Activated CD4-positive, alpha-beta T cell treated with anti-CD3 and anti-CD28 coated beads, Interleukin-2, amount 50 U/mL, for 24 hours (primary cell): ENCODE data around the gene PCDHB13.
"Not testable (repeated sequence)": the region's sequence is repeated elsewhere in the genome, so short reads cannot be mapped to it uniquely, and the experiment has no call there.

Experiments
- DNase-seq, 2 donors: peaks; one replicate each; pipeline ENCODE4 v3.0.0-alpha.2; 2020; ENCODE audit warnings: low read depth in 1 of 2, low spot score in 1 of 2

The PCDHB13 gene

DNA sequence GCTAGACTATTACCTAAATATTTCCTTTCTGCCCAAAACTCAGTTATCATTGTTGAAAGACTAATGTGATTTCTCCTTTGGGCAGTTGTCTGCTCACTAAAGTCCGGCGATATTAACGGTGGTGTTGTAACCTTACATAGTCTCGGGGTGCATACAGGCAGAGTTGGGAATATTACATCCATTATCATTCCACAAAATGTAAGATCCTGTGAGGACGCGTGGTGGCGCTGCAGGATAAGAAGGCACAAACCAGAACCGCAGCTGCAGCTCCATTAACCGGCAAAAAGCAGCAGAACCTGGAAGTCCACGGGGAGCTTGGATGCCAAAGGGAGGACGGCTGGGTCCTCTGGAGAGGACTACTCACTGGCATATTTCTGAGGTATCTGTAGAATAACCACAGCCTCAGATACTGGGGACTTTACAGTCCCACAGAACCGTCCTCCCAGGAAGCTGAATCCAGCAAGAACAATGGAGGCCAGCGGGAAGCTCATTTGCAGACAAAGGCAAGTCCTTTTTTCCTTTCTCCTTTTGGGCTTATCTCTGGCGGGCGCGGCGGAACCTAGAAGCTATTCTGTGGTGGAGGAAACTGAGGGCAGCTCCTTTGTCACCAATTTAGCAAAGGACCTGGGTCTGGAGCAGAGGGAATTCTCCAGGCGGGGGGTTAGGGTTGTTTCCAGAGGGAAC, at the start of gene PCDHB13:
TSS of gene PCDHB13 (plus strand) at position 264 of the 684 bp plus-strand sequence. CDS start at position 469, 205 bp downstream.
- not testable (repeated sequence) for DNase-seq

DNA sequence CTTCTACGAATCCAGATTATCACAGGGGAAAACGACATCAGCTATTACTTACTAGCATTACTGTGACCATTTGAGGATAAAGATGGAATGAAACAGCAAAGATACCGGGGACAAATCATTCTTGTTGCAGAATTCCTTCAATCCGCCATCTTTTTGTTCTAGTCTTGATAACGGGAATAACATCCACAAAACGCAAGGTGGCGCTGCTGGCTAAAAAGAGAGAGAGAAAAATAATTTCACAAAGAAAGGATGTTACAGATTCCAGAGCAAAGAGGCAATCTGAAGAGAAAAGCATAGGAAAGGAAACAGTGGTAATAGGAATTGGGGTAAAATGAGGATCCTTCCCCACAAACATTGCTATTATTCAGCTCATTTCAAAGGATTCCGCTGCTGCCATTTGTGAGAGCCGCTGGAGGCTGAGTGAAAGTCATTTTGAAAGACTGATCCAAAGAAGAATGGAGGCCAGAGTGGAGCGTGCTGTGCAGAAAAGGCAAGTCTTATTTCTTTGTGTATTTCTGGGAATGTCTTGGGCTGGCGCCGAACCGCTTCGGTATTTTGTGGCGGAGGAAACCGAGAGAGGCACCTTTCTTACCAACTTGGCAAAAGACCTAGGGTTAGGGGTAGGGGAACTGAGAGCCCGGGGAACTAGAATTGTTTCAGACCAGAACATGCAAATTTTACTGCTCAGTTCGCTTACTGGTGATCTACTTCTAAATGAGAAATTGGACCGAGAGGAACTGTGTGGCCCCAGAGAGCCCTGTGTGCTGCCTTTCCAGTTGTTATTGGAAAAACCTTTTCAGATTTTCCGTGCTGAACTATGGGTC, 41.1 kb upstream of the PCDHB13 start, which contains the start of gene PCDHB7:
TSS of gene PCDHB7 (plus strand) at position 264 of the 824 bp plus-strand sequence. CDS start at position 456, 192 bp downstream.
- no peak for DNase-seq

DNA sequence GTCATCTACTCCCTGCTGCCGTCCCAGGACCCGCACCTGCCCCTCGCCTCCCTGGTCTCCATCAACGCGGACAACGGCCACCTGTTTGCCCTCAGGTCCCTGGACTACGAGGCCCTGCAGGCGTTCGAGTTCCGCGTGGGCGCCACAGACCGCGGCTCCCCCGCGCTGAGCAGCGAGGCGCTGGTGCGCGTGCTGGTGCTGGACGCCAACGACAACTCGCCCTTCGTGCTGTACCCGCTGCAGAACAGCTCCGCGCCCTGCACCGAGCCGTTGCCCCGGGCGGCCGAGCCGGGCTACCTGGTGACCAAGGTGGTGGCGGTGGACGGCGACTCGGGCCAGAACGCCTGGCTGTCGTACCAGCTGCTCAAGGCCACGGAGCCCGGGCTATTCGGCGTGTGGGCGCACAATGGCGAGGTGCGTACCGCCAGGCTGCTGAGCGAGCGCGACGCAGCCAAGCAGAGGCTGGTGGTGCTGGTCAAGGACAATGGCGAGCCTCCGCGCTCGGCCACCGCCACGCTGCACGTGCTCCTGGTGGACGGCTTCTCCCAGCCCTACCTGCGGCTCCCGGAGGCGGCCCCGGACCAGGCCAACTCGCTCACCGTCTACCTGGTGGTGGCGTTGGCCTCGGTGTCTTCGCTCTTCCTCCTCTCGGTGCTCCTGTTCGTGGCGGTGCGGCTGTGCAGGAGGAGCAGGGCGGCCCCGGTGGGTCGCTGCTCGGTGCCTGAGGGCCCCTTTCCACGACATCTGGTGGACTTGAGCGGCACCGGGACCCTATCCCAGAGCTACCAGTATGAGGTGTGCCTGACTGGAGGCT, 39.2 kb upstream of the PCDHB13 start:
- DNase-seq = not testable (repeated sequence)

DNA sequence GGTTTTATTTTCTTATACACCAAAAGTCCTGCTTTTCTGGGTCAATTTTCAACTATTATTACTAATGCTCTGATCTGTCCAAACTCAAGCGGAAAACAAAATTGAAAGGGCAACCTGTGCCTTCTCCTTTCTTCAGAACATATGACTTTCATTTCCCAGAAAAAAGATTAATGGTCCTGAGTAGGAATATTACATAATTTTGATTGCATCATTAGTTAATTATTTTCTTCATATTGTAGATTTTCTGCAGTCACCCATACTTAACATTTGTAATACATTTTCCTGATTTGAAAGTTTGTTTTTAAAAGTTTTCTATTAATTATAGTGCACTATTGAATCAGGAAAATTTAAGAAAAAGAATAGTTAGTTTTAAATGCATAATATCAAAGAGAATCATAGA, 37.8 kb upstream of the PCDHB13 start:
- no peak for DNase-seq

DNA sequence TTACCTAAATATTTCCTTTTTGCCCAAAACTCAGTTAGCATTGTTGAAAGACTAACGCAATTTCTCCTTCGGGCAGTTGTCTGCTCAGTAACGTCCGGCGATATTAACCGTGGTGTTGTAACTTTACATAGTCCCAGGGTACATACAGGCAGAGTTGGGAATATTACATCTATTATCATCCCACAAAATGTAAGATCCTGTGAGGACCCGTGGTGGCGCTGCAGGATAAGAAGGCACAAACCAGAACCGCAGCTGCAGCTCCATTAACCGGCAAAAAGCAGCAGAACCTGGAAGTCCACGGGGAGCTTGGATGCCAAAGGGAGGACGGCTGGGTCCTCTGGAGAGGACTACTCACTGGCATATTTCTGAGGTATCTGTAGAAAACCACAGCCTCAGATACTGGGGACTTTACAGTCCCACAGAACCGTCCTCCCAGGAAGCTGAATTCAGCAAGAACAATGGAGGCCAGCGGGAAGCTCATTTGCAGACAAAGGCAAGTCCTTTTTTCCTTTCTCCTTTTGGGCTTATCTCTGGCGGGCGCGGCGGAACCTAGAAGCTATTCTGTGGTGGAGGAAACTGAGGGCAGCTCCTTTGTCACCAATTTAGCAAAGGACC, 36.0 kb upstream of the PCDHB13 start, which contains the start of gene PCDHB8:
TSS of gene PCDHB8 (plus strand) at position 214 of the 615 bp plus-strand sequence. CDS start at position 459, 245 bp downstream.
- not testable (repeated sequence) for DNase-seq

DNA sequence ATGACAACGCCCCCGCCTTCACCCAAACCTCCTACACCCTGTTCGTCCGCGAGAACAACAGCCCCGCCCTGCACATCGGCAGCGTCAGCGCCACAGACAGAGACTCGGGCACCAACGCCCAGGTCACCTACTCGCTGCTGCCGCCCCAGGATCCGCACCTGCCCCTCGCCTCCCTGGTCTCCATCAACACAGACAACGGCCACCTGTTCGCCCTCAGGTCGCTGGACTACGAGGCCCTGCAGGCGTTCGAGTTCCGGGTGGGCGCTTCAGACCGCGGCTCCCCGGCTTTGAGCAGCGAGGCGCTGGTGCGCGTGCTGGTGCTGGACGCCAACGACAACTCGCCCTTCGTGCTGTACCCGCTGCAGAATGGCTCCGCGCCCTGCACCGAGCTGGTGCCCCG, 34.3 kb upstream of the PCDHB13 start:
- not testable (repeated sequence) for DNase-seq

DNA sequence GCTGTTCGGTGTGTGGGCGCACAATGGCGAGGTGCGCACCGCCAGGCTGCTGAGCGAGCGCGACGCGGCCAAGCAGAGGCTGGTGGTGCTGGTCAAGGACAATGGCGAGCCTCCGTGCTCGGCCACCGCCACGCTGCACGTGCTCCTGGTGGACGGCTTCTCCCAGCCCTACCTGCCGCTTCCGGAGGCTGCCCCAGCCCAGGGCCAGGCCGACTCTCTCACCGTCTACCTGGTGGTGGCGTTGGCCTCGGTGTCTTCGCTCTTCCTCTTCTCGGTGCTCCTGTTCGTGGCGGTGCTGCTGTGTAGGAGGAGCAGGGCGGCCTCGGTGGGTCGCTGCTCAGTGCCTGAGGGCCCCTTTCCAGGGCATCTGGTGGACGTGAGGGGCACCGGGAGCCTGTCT, 33.8 kb upstream of the PCDHB13 start:
- DNase-seq = not testable (repeated sequence)

DNA sequence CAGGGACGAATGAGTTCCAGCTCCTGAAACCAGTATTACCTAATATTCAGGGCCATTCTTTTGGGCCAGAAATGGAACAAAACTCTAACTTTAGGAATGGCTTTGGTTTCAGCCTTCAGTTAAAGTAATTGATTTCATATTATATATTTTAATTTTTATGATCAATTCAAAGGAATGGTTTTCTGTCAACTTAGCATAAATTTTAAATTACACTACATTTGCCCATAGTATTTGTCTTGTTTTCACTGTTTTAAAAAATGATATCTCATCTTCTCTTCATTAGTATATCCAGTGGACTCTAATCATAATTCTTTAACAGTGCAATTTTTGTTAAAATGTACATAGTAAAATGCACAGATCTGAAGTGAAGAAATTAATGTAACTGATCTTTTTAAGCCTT, 33.4 kb upstream of the PCDHB13 start:
- DNase-seq = no peak

DNA sequence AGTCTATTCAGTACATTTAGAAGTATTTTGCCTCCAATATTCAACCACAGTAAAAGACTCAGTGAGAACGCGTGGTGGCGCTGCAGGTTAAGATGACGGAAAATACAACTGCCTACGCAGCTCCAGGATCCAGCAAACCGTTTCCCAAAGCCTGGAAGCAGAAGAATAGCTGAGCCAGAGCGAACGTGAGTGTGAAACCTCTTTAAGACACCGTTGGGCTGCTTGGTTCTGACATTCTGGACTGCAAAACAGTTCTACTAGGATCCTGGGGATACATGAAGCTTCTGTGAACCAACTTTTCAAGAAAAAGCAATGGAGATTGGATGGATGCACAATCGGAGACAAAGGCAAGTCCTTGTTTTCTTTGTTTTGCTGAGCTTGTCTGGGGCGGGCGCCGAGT, 31.5 kb upstream of the PCDHB13 start, which contains the start of gene PCDHB16:
TSS of gene PCDHB16 (plus strand) at position 140 of the 400 bp plus-strand sequence. CDS start at position 313, 173 bp downstream.
- DNase-seq = no peak

DNA sequence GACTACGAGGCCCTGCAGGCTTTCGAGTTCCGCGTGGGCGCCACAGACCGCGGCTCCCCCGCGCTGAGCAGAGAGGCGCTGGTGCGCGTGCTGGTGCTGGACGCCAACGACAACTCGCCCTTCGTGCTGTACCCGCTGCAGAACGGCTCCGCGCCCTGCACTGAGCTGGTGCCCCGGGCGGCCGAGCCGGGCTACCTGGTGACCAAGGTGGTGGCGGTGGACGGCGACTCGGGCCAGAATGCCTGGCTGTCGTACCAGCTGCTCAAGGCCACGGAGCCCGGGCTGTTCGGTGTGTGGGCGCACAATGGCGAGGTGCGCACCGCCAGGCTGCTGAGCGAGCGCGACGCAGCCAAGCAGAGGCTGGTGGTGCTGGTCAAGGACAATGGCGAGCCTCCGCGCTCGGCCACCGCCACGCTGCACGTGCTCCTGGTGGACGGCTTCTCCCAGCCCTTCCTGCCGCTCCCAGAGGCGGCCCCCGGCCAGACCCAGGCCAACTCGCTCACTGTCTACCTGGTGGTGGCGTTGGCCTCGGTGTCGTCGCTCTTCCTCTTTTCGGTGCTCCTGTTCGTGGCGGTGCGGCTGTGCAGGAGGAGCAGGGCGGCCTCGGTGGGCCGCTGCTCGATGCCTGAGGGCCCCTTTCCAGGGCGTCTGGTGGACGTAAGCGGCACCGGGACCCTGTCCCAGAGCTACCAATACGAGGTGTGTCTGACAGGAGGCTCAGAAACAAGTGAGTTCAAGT, 29.4 kb upstream of the PCDHB13 start:
- not testable (repeated sequence) for DNase-seq

DNA sequence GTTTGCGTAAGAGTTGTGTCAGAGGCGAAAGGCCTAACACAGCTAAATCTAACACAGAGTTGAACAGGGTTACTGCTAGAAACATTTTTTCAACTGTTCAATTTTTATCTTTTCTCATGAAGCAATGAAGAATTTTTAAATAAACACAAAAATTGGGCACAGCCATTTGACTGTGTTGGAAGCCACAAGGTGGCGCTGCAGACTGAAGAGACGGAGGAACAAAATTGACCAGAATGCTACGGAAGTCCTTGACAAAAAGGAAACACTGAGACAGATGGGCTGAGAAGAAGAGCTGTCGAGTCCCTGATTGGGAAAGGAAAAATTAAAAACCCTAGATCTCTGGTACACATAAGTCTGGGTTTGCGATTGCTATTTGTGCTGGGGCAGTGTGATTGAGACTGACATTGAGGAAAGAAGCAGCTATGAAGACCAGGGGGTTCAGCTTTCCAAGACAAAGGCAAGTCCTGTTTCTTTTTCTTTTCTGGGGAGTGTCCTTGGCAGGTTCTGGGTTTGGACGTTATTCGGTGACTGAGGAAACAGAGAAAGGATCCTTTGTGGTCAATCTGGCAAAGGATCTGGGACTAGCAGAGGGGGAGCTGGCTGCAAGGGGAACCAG, 26.7 kb upstream of the PCDHB13 start, which contains the start of gene PCDHB9:
TSS of gene PCDHB9 (plus strand) at position 265 of the 616 bp plus-strand sequence. CDS start at position 423, 158 bp downstream.
- no peak for DNase-seq

DNA sequence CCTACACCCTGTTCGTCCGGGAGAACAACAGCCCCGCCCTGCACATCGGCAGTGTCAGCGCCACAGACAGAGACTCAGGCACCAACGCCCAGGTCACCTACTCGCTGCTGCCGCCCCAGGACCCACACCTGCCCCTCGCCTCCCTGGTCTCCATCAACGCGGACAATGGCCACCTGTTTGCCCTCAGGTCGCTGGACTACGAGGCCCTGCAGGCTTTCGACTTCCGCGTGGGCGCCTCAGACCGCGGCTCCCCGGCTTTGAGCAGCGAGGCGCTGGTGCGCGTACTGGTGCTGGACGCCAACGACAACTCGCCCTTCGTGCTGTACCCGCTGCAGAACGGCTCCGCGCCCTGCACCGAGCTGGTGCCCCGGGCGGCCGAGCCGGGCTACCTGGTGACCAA, 25.0 kb upstream of the PCDHB13 start:
- DNase-seq = not testable (repeated sequence)

DNA sequence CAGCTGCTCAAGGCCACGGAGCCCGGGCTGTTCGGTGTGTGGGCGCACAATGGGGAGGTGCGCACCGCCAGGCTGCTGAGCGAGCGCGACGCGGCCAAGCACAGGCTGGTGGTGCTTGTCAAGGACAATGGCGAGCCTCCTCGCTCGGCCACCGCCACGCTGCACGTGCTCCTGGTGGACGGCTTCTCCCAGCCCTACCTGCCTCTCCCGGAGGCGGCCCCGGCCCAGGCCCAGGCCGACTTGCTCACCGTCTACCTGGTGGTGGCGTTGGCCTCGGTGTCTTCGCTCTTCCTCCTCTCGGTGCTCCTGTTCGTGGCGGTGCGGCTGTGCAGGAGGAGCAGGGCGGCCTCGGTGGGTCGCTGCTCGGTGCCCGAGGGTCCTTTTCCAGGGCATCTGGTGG, 24.6 kb upstream of the PCDHB13 start:
- not testable (repeated sequence) for DNase-seq

DNA sequence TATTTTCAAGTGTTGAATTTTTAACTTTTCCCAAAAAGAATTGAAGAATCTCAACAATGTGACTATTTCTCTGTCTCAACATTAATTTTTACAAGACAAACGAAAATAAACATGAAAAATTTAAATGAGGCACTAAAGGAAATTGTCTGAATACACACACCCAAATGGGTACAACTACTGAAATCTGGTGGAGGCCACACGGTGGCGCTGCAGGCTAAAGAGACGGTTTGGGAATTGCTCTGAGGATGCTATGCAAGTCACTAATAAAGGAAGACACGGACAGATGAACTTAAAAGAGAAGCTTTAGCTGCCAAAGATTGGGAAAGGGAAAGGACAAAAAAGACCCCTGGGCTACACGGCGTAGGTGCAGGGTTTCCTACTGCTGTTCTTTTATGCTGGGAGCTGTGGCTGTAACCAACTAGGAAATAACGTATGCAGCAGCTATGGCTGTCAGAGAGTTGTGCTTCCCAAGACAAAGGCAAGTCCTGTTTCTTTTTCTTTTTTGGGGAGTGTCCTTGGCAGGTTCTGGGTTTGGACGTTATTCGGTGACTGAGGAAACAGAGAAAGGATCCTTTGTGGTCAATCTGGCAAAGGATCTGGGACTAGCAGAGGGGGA, 21.5 kb upstream of the PCDHB13 start, which contains the start of gene PCDHB10:
TSS of gene PCDHB10 (plus strand) at position 244 of the 616 bp plus-strand sequence. CDS start at position 444, 200 bp downstream.
- DNase-seq = no peak

DNA sequence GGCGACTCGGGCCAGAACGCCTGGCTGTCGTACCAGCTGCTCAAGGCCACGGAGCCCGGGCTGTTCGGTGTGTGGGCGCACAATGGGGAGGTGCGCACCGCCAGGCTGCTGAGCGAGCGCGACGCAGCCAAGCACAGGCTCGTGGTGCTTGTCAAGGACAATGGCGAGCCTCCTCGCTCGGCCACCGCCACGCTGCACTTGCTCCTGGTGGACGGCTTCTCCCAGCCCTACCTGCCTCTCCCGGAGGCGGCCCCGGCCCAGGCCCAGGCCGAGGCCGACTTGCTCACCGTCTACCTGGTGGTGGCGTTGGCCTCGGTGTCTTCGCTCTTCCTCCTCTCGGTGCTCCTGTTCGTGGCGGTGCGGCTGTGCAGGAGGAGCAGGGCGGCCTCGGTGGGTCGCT, 19.4 kb upstream of the PCDHB13 start:
- not testable (repeated sequence) for DNase-seq

DNA sequence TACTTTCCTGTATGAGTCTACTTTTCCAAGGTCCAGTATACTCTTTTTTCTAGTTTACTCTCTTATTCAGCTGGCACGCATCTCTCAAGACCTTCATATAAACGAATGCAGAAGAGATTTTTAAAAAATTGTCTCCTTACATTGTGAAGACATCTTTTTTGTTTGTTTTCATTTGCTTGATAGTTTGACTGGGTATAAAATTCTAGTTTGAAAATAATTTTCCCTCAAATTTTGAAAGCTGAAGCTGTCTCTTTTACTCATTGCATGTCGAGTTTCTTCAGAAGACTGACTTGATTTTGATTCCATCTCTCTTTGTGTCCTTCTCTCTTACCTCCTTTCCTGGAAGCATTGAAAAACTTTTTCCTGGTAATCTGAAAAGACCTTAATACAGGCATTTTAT, 17.4 kb upstream of the PCDHB13 start:
- DNase-seq = no peak

DNA sequence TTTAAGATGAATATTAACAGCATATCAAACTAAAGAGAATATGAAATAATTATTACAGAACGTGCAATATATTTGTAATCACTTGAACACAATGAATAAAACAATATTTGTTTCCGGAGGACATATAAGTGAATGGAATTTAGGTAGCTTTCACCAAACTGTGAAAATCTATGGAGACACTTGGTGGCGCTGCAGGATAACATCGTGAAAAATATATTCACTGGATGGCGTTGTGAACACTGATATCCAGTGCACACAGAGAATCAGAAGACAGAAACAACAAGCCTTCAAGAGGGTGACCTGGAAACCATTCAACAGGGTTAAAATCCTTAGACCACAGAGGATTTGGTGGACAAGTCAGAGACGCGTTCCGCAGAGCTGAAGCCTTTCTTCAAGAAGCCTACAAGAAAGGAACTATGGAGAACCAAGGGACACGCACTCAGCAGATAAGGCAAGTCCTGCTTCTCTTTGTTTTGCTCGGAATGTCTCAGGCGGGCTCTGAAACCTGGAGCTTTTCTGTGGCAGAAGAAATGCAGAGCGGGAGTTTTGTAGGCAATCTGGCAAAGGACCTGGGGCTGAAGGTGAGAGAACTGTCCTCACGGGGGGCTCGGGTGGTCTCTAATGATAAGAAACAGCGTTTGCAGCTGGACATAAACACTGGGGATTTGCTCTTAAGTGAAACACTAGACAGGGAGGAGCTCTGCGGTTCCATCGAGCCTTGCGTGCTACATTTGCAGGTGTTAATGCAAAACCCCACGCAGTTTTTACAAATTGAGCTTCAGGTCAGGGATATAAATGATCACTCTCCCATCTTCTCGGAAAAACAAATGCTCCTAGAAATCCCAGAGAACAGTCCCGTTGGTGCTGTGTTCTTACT, 14.1 kb upstream of the PCDHB13 start, which contains the start of gene PCDHB11:
TSS of gene PCDHB11 (plus strand) at position 269 of the 877 bp plus-strand sequence. CDS start at position 417, 148 bp downstream.
- no peak for DNase-seq

DNA sequence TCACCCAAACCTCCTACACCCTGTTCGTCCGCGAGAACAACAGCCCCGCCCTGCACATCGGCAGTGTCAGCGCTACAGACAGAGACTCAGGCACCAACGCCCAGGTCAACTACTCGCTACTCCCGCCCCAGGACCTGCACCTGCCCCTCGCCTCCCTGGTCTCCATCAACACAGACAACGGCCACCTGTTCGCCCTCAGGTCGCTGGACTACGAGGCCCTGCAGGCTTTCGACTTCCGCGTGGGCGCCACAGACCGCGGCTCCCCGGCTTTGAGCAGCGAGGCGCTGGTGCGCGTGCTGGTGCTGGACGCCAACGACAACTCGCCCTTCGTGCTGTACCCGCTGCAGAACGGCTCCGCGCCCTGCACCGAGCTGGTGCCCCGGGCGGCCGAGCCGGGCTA, 12.6 kb upstream of the PCDHB13 start:
- DNase-seq = not testable (repeated sequence)
